SU-DHL-6 (cell line): ENCODE results near the gene OR10A6.

ENCODE experiments used
- H2AFZ ChIP-seq: fragments of 200-600 bp; sonication (generic); 2 replicates; pipeline ENCODE4 v1.6.1; 2014; ENCODE audit warnings: low read depth, mild to moderate bottlenecking, moderate library complexity, mixed read lengths, antibody characterized with exemption, low read length; ENCODE audit not compliant: severe bottlenecking
- H3F3A ChIP-seq: fragments of 200-600 bp; shearing (Covaris generic); 2 replicates; pipeline ENCODE4 v1.6.0; 2016; ENCODE audit warnings: antibody characterized with exemption, mild to moderate bottlenecking; ENCODE audit not compliant: insufficient read depth
- H3K27ac ChIP-seq: fragments of 200-600 bp; sonication (generic); 2 replicates; pipeline ENCODE4 v1.5.1; 2016; ENCODE audit warnings: low read depth, mild to moderate bottlenecking, low read length, moderate library complexity, mixed read lengths
- H3K27me3 ChIP-seq: fragments of 200-600 bp; sonication (generic), shearing (Covaris generic); 2 replicates; pipeline ENCODE4 v1.6.0; 2014; ENCODE audit warnings: mild to moderate bottlenecking, low read length
- H3K36me3 ChIP-seq: fragments of 200-600 bp; sonication (generic); 2 replicates; pipeline ENCODE4 v1.6.1; 2014; ENCODE audit warnings: mild to moderate bottlenecking, low read length, mixed read lengths
- H3K4me2 ChIP-seq: fragments of 300-600, 200-600 bp; shearing (Covaris generic), sonication (generic); 2 replicates; pipeline ENCODE4 v1.6.0; 2014; ENCODE audit warnings: low read length, low read depth, mild to moderate bottlenecking; ENCODE audit not compliant: poor library complexity, severe bottlenecking
- H3K4me3 ChIP-seq: fragments of 200-600 bp; sonication (generic); 2 replicates; pipeline ENCODE4 v1.5.1; 2014; ENCODE audit warnings: antibody characterized with exemption, low read length, mild to moderate bottlenecking, mixed read lengths; ENCODE audit not compliant: insufficient read depth, poor library complexity, severe bottlenecking
- H3K79me2 ChIP-seq: fragments of 200-600 bp; sonication (generic); 2 replicates; pipeline ENCODE4 v1.6.1; 2014; ENCODE audit warnings: mild to moderate bottlenecking, low read length, moderate library complexity; ENCODE audit not compliant: insufficient read depth
- H3K9ac ChIP-seq: fragments of 200-600 bp; sonication (generic); 2 replicates; pipeline ENCODE4 v1.7.0; 2014; ENCODE audit warnings: mild to moderate bottlenecking, low read length
- H3K9me2 ChIP-seq: fragments of 200-600 bp; sonication (generic); replicated peaks from 2 replicates; pipeline ENCODE4 v1.6.1; 2014; ENCODE audit warnings: low read length; ENCODE audit not compliant: insufficient read depth
- H3K9me3 ChIP-seq: fragments of 200-600 bp; sonication (generic); 2 replicates; pipeline ENCODE4 v1.6.1; 2014; ENCODE audit warnings: low read length, mixed read lengths; ENCODE audit not compliant: insufficient read depth
- H4K20me1 ChIP-seq: fragments of 200-600 bp; sonication (generic); 2 replicates; pipeline ENCODE4 v1.6.1; 2014; ENCODE audit warnings: low read depth, mild to moderate bottlenecking, antibody characterized with exemption, low read length, moderate library complexity, mixed read lengths
- EZH2phosphoT487 ChIP-seq: fragments of 200-600 bp; sonication (generic), shearing (Covaris generic); conservative IDR thresholded peaks from 2 replicates; pipeline ENCODE4 v1.6.1; 2018; ENCODE audit warnings: mild to moderate bottlenecking, antibody characterized with exemption, low read length, moderate library complexity, mixed read lengths
- TF ChIP-seq, protein P1 (sequence below): fragments of 200-600 bp; sonication (generic); IDR thresholded peaks from one replicate; pipeline ENCODE4 v1.5.1; 2017; ENCODE audit warnings: antibody characterized with exemption, mild to moderate bottlenecking, low read length, moderate library complexity; ENCODE audit not compliant: insufficient read depth, poor library complexity, severe bottlenecking

The OR10A6 gene, protein sequence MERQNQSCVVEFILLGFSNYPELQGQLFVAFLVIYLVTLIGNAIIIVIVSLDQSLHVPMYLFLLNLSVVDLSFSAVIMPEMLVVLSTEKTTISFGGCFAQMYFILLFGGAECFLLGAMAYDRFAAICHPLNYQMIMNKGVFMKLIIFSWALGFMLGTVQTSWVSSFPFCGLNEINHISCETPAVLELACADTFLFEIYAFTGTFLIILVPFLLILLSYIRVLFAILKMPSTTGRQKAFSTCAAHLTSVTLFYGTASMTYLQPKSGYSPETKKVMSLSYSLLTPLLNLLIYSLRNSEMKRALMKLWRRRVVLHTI

DNA sequence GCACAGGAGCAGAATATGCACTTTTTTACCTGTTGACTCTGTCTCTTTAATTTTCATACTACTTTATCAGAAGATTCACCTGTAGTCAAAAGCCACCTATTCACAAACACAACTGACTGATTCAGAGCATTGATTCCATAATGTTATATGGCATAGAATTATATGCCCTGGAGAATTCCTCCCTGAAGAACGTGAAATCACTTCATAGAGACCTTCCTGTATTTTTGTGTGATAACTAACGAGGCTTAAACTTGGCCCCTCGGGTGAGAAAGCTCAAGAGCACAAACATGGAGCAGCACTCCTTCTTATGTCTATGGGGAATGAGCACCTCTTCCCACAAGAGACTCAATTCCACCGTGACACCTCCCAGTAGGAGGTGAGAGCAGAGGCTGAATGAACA is at the start of gene OR10A6:
Gene OR10A6 (minus strand): TSS at position 101 of the 400 bp plus-strand sequence. CDS start 2,606 bp downstream, outside the sequence.
- no peak within 1 kb of the TSS for H3K4me2 ChIP-seq
- H3K9me2 ChIP-seq, result no peaks in the 10 kb centered on the region
- no peak within 1 kb of the TSS for H2AFZ ChIP-seq
- no peak within 1 kb of the TSS for H3K4me3 ChIP-seq
- no peak for TF ChIP-seq EZH2phosphoT487
- TF ChIP-seq, protein P1, sequence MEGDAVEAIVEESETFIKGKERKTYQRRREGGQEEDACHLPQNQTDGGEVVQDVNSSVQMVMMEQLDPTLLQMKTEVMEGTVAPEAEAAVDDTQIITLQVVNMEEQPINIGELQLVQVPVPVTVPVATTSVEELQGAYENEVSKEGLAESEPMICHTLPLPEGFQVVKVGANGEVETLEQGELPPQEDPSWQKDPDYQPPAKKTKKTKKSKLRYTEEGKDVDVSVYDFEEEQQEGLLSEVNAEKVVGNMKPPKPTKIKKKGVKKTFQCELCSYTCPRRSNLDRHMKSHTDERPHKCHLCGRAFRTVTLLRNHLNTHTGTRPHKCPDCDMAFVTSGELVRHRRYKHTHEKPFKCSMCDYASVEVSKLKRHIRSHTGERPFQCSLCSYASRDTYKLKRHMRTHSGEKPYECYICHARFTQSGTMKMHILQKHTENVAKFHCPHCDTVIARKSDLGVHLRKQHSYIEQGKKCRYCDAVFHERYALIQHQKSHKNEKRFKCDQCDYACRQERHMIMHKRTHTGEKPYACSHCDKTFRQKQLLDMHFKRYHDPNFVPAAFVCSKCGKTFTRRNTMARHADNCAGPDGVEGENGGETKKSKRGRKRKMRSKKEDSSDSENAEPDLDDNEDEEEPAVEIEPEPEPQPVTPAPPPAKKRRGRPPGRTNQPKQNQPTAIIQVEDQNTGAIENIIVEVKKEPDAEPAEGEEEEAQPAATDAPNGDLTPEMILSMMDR, result no peak
- no peaks in the 10 kb centered on the region for H3F3A ChIP-seq
- no peaks in the 10 kb centered on the region for H4K20me1 ChIP-seq
- no peak within 1 kb of the TSS for H3K27ac ChIP-seq
- H3K79me2 ChIP-seq, result no peaks in the 10 kb centered on the region
- H3K27me3 ChIP-seq, result no peaks in the 10 kb centered on the region
- no peaks in the 10 kb centered on the region for H3K36me3 ChIP-seq
- H3K9ac ChIP-seq, result no peak within 1 kb of the TSS
- no peaks in the 10 kb centered on the region for H3K9me3 ChIP-seq

DNA sequence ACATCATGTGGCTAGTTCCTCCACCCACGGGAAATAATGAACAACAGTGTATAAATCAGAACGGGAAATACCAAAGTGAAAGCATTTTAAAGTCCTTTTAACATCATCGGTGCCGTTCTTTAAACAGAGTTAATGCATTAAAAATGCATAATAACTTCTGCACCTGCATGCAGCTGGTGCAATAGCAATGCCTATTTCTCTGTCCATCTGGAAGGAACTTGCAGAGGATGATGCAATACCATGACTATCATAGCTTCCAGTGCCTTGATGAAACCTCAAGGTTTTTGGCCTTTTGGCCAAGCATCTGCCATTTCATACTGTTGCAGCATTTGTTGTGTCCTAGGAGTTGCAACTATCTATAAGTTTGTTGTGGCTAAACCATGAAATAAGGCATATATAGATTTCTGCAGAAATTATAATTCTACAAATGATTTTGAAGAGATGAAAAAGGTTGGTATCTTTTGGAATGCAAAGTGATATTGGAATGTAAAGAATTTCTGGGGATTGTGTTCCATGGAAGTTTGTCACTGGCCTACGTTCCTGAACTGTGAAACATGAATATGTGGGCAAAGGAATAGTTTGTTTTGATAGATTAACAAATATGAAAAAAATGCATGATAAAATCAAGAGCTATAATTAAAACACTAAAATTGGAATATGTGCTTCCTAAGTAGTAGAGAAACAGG is 46.3 kb upstream of the OR10A6 start:
- no peak overlapping the region for H3K4me3 ChIP-seq
- no peak overlapping the region for H2AFZ ChIP-seq
- H3K4me2 ChIP-seq, result no peak overlapping the region
- H3K36me3 ChIP-seq, result no peaks in the 10 kb centered on the region
- no peak overlapping the region for H3K27ac ChIP-seq
- H3K79me2 ChIP-seq, result no peaks in the 10 kb centered on the region
- no peaks in the 10 kb centered on the region for H3K9me3 ChIP-seq
- H3F3A ChIP-seq, result no peaks in the 10 kb centered on the region
- no peak overlapping the region for H3K9ac ChIP-seq
- no peaks in the 10 kb centered on the region for H4K20me1 ChIP-seq
- TF ChIP-seq, protein P1, result no peak
- H3K27me3 ChIP-seq, result no peaks in the 10 kb centered on the region
- no peaks in the 10 kb centered on the region for H3K9me2 ChIP-seq

DNA sequence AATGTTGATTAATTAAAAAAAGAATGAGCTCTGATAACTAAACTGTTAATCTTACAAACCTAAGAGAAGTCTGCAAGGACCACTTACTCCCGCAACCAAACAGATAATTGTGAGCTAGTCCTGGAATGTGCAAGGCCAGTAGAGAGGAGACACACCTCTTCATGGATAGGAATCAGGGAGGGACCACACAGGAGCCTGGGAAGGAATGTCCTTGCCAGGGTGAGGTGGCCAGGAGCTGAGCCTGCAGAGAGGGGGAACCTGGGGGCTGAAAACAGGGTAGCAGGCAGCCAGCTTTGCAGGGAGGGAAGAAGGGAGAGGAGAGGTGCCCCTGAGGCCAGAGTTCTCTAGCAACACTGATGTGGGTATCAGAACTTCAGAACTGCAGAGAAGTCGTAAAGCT is 43.6 kb upstream of the OR10A6 start:
- no peak overlapping the region for H3K4me2 ChIP-seq
- TF ChIP-seq EZH2phosphoT487, result no peak
- TF ChIP-seq, protein P1, result no peak
- H3F3A ChIP-seq, result no peaks in the 10 kb centered on the region
- no peak overlapping the region for H3K27ac ChIP-seq
- no peaks in the 10 kb centered on the region for H3K9me3 ChIP-seq
- H3K9me2 ChIP-seq, result no peaks in the 10 kb centered on the region
- H4K20me1 ChIP-seq, result no peaks in the 10 kb centered on the region
- no peak overlapping the region for H3K9ac ChIP-seq
- no peaks in the 10 kb centered on the region for H3K79me2 ChIP-seq
- H3K27me3 ChIP-seq, result no peaks in the 10 kb centered on the region
- no peaks in the 10 kb centered on the region for H3K36me3 ChIP-seq
- H2AFZ ChIP-seq, result no peak overlapping the region
- H3K4me3 ChIP-seq, result no peak overlapping the region
